A549 (cell line): Measurements from ENCODE around the gene TNNI2. TPM values are rescaled to one million over a fixed set of nuclear protein-coding genes. Genes with fewer than 3 reads are reported as not detected.

Experiments used
- ATAC-seq, 2 experiments: fragments of 200-7000 bp in 1 of 2; fragments of >200 bp in 1 of 2; cut with Nextera tagmentation in 1 of 2; cut with Tn5 transposase in 1 of 2; 3 replicates each; pipeline versions ENCODE4 v1.8.0 to v1.9.1; 2018 to 2020; ENCODE audit warnings: mild to moderate bottlenecking in 1 of 2, moderate library complexity in 1 of 2
- CTCF ChIA-PET: fragments of 300-600 bp; sonication (Branson Sonifier 250); formaldehyde crosslinking; extraction: SDS; loops from one replicate; lab custom pipeline; 2021; ENCODE audit warnings: antibody characterized with exemption, inconsistent platforms; lab: Yijun Ruan, JAX
- POLR2A ChIA-PET: fragments of 350-600 bp; formaldehyde crosslinking; extraction: SDS; loops from one replicate; lab custom pipeline; 2021; ENCODE audit warnings: antibody characterized with exemption, inconsistent platforms; lab: Yijun Ruan, JAX
- DNase-seq, 2 experiments: peaks; one replicate each; pipeline versions ENCODE4 v3.0.0 to v3.0.0-alpha.2; 2011 to 2016; ENCODE audit warnings: low read depth in 1 of 2, low spot score in 1 of 2
- FAIRE-seq: peaks from 2 replicates; lab custom pipeline; 2011; peaks lifted over from hg19 to GRCh38; lab: Jason Lieb, UNC
- H3K27ac ChIP-seq, 2 experiments: fragments of >200 bp; sonication (Bioruptor Twin); formaldehyde crosslinking; 3 replicates each; pipeline ENCODE4 v1.5.1; 2016 to 2017
- H3K4me1 ChIP-seq: fragments of >200 bp; sonication (Bioruptor Twin); formaldehyde crosslinking; 3 replicates; pipeline ENCODE4 v1.6.1; 2016
- H3K4me2 ChIP-seq: fragments of >200 bp; sonication (Bioruptor Twin); formaldehyde crosslinking; 3 replicates; pipeline ENCODE4 v1.6.1; 2016
- H3K4me3 ChIP-seq: fragments of >200 bp; sonication (Bioruptor Twin); formaldehyde crosslinking; 3 replicates; pipeline ENCODE4 v1.5.1; 2016
- H3K9me3 ChIP-seq: fragments of >200 bp; sonication (Bioruptor Twin); formaldehyde crosslinking; 3 replicates; pipeline ENCODE4 v1.6.1; 2016
- CBX8 ChIP-seq: fragments of 200-600 bp; sonication (generic); IDR thresholded peaks from 2 replicates; pipeline ENCODE4 v1.6.1; 2016
- ESRRA ChIP-seq: fragments of 150-350 bp; IDR thresholded peaks from 2 replicates; pipeline ENCODE4 v1.6.1; 2014; ENCODE audit warnings: mild to moderate bottlenecking, low read length, borderline replicate concordance
- FOSB ChIP-seq: fragments of 250-450 bp; sonication (Bioruptor Pico); IDR thresholded peaks from 2 replicates; pipeline ENCODE4 v1.5.0; 2020; ENCODE audit warnings: mild to moderate bottlenecking, moderate library complexity
- FOSL2 ChIP-seq, 2 experiments: fragments of 450-650 bp in 1 of 2; fragments of >200 bp in 1 of 2; sonication (Bioruptor Twin) in 1 of 2; formaldehyde crosslinking; IDR thresholded peaks; 2 replicates each; pipeline versions ENCODE4 v1.5.0 to v1.6.1; 2016 to 2020; ENCODE audit warnings: mild to moderate bottlenecking in 1 of 2, moderate library complexity in 1 of 2
- HDAC2 ChIP-seq: fragments of 200-600 bp; sonication (generic); IDR thresholded peaks from 2 replicates; pipeline ENCODE4 v1.6.1; 2016
- HMGXB4 ChIP-seq: fragments of 250-450 bp; sonication (Bioruptor Pico); IDR thresholded peaks from 2 replicates; pipeline ENCODE4 v1.5.0; 2021; ENCODE audit warnings: mild to moderate bottlenecking, moderate library complexity, borderline replicate concordance
- JUN ChIP-seq, 2 experiments: fragments of >200 bp; sonication (Bioruptor Twin); formaldehyde crosslinking; IDR thresholded peaks; 2 replicates in 1 of 2; 3 replicates in 1 of 2; pipeline ENCODE4 v1.6.1; 2016 to 2017
- JUNB ChIP-seq: fragments of >200 bp; sonication (Bioruptor Twin); formaldehyde crosslinking; IDR thresholded peaks from 2 replicates; pipeline ENCODE4 v1.6.1; 2016
- MAX ChIP-seq: IDR thresholded peaks from 2 replicates; pipeline ENCODE4 v1.6.1; 2012
- PBX3 ChIP-seq: IDR thresholded peaks from 2 replicates; pipeline ENCODE4 v1.6.1; 2012
- POLR2A ChIP-seq: IDR thresholded peaks from 2 replicates; pipeline ENCODE4 v1.6.1; 2012; ENCODE audit warnings: mild to moderate bottlenecking, low read length
- RARB ChIP-seq: fragments of 250-450 bp; sonication (Bioruptor Pico); IDR thresholded peaks from 2 replicates; pipeline ENCODE4 v1.8.0; 2021; ENCODE audit warnings: mild to moderate bottlenecking, moderate library complexity
- RCOR1 ChIP-seq: fragments of 150-350 bp; IDR thresholded peaks from 2 replicates; pipeline ENCODE4 v1.6.1; 2014; ENCODE audit warnings: antibody characterized with exemption, low read length, low read depth
- SREBF2 ChIP-seq: fragments of 450-650 bp; IDR thresholded peaks from 2 replicates; pipeline ENCODE4 v1.6.1; 2014; ENCODE audit warnings: mild to moderate bottlenecking, moderate library complexity
- TFCP2L1 ChIP-seq: fragments of 250-450 bp; sonication (Bioruptor Pico); IDR thresholded peaks from 2 replicates; pipeline ENCODE4 v1.5.0; 2021; ENCODE audit warnings: mild to moderate bottlenecking
- ZFP36 ChIP-seq: fragments of 450-650 bp; IDR thresholded peaks from 2 replicates; pipeline ENCODE4 v1.6.1; 2014; ENCODE audit warnings: borderline replicate concordance; ENCODE audit not compliant: partially characterized antibody
- WGBS: methylation state at CpG from one replicate; pipeline ENCODE4 v1.1.6; 2017; ENCODE audit errors: missing lambda C conversion rate; 5-methylcytosine and 5-hydroxymethylcytosine counted together
- polyA plus RNA-seq, 4 experiments: library from polyadenylated mRNA; depleted of rRNA in 3 of 4; stranded (reverse); fragments of >200 nt; fragmentation: RNase III in 1 of 4; extraction: RNeasy Plus Mini Kit Qiagen cat#74134 plus additional on column Dnase treatment in 1 of 4; gene quantifications; 2 replicates in 3 of 4; 3 replicates in 1 of 4; pipeline ENCODE4 v1.2.3, GENCODE V29; 2011 to 2017
- TF ChIP-seq, protein P1 (sequence below): fragments of 200-600 bp; sonication (generic); IDR thresholded peaks from 2 replicates; pipeline ENCODE4 v1.6.1; 2016; ENCODE audit warnings: antibody characterized with exemption, mild to moderate bottlenecking, moderate library complexity
- TF ChIP-seq, protein P2 (sequence below): fragments of 450-650 bp; IDR thresholded peaks from 2 replicates; pipeline ENCODE4 v1.6.1; 2014; ENCODE audit warnings: antibody characterized with exemption

The TNNI2 gene
- polyA plus RNA-seq, 2 of the 4 experiments (the other 2 are of a cell fraction), result not detected

DNA sequence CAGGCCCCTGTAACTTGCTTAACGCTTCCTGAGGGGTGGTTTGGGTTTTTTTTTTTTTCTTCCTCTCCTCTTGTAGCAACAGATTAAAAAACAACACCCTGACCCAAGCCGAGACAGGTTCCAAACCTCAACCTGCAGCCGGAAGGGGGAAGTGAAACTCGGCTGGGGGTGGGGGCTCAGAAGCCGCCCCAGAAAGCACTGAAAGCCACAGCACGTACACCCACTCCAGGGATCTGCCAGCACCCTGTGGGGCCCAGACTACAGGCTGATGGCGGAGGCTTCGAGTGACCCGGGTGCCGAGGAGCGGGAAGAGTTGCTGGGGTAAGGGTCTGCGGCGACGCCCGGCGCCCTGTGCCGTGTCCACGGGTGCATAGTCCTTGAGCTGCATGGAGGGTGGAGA lies 14.1 kb downstream of the TNNI2 start, which contains the start of gene LSP1:
LSP1 (plus strand) TSS at position 208 of the 400 bp plus-strand sequence; CDS start at position 269, 61 bp downstream.
- Histone ChIP-seq H3K4me1 (no peaks in the 10 kb centered on the region), H3K4me3 (no peak within 1 kb of the TSS), H3K9me3 (no peaks in the 10 kb centered on the region), H3K4me2 (no peak within 1 kb of the TSS), H3K27ac (no peak within 1 kb of the TSS)
- ATAC-seq, result no peak
- WGBS, result 69% methylated on average over 16 of the region's 18 CpGs
- POLR2A ChIA-PET, result no interaction called here
- no peak for TF ChIP-seq HMGXB4 (CRISPR knock-in tag)
- no peak for TF ChIP-seq SREBF2
- TF ChIP-seq CBX8, result no peak
- TF ChIP-seq, protein P1, sequence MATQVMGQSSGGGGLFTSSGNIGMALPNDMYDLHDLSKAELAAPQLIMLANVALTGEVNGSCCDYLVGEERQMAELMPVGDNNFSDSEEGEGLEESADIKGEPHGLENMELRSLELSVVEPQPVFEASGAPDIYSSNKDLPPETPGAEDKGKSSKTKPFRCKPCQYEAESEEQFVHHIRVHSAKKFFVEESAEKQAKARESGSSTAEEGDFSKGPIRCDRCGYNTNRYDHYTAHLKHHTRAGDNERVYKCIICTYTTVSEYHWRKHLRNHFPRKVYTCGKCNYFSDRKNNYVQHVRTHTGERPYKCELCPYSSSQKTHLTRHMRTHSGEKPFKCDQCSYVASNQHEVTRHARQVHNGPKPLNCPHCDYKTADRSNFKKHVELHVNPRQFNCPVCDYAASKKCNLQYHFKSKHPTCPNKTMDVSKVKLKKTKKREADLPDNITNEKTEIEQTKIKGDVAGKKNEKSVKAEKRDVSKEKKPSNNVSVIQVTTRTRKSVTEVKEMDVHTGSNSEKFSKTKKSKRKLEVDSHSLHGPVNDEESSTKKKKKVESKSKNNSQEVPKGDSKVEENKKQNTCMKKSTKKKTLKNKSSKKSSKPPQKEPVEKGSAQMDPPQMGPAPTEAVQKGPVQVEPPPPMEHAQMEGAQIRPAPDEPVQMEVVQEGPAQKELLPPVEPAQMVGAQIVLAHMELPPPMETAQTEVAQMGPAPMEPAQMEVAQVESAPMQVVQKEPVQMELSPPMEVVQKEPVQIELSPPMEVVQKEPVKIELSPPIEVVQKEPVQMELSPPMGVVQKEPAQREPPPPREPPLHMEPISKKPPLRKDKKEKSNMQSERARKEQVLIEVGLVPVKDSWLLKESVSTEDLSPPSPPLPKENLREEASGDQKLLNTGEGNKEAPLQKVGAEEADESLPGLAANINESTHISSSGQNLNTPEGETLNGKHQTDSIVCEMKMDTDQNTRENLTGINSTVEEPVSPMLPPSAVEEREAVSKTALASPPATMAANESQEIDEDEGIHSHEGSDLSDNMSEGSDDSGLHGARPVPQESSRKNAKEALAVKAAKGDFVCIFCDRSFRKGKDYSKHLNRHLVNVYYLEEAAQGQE, result no peak
- no peak for TF ChIP-seq JUNB
- TF ChIP-seq HDAC2, result no peak
- TF ChIP-seq TFCP2L1 (CRISPR knock-in tag), result no peak
- no peak for TF ChIP-seq RCOR1
- TF ChIP-seq, protein P2, sequence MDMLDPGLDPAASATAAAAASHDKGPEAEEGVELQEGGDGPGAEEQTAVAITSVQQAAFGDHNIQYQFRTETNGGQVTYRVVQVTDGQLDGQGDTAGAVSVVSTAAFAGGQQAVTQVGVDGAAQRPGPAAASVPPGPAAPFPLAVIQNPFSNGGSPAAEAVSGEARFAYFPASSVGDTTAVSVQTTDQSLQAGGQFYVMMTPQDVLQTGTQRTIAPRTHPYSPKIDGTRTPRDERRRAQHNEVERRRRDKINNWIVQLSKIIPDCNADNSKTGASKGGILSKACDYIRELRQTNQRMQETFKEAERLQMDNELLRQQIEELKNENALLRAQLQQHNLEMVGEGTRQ, result no peak
- no peak for TF ChIP-seq FOSL2 (IDR thresholded peaks at IDR 0.05)
- no peak for TF ChIP-seq FOSL2 (CRISPR knock-in tag; IDR thresholded peaks at IDR 0.05)
- no peak for TF ChIP-seq ESRRA
- no peak for TF ChIP-seq MAX
- TF ChIP-seq PBX3, result no peak
- no peak for TF ChIP-seq FOSB (CRISPR knock-in tag)
- no peak for TF ChIP-seq POLR2A
- TF ChIP-seq RARB, result no peak
- TF ChIP-seq ZFP36, result no peak
- FAIRE-seq, result no peak
- DNase-seq, result no peak
- CTCF ChIA-PET, result interaction anchor here (1.1 to 14.5 kb wide), 9 partner anchors 14 to 304 kb away, joined by 4 to 174 read pairs (median 11); partner anchors contain the start of genes SYT8 and TNNI2

GRCh38 chr11:1853376-1854131 lies 14.8 kb downstream of the TNNI2 start:
- POLR2A ChIA-PET, result no interaction called here
- FAIRE-seq (no peak), ATAC-seq (no peak)

More at GRCh38 chr11:1853376-1854131, 14.8 kb downstream of the TNNI2 start:
- H3K4me1 ChIP-seq, result no peaks in the 10 kb centered on the region
- no peak for TF ChIP-seq JUN (IDR thresholded peaks at IDR 0.05)
- no peak overlapping the region for H3K4me2 ChIP-seq
- no peaks in the 10 kb centered on the region for H3K9me3 ChIP-seq
- no peak for DNase-seq
- no peak overlapping the region for H3K4me3 ChIP-seq
- CTCF ChIA-PET, result interaction anchor here (0.7 to 14.5 kb wide), 10 partner anchors 13 to 303 kb away, joined by 3 to 174 read pairs (median 6); partner anchors contain the start of genes SYT8 and TNNI2
- 79% methylated on average over 18 of the region's 19 CpGs for WGBS
- no peak overlapping the region for H3K27ac ChIP-seq
